H1 (cell line): ENCODE data around the gene SLC7A10. TPM values are rescaled to one million over a fixed set of nuclear protein-coding genes. Genes with fewer than 3 reads are reported as not detected.
A peak's percentile ranks its signal among the peaks of the same experiment; 100 is the strongest.

Source experiments
- CTCF ChIA-PET: fragments of 300-600 bp; sonication (Branson Sonifier 250); formaldehyde crosslinking; loops from one replicate; lab custom pipeline; 2021; ENCODE audit not compliant: partially characterized antibody; lab: Charles Lee
- POLR2A ChIA-PET: fragments of 300-600 bp; sonication (Branson Sonifier 250); formaldehyde crosslinking; loops from one replicate; lab custom pipeline; 2021; ENCODE audit warnings: inconsistent platforms; ENCODE audit not compliant: partially characterized antibody; lab: Charles Lee
- DNase-seq, 2 experiments: peaks; one replicate each; pipeline versions ENCODE4 v3.0.0 to v3.0.0-alpha.2; 2010 to 2022; ENCODE audit warnings: low spot score in 2 of 2, low read depth in 1 of 2, mixed read lengths in 1 of 2
- FAIRE-seq: peaks from 2 replicates; lab custom pipeline; 2011; peaks lifted over from hg19 to GRCh38; lab: Jason Lieb, UNC
- H2AFZ ChIP-seq: 2 replicates; pipeline ENCODE4 v1.8.1; 2012; ENCODE audit warnings: low read length, inconsistent platforms
- H2AK5ac ChIP-seq: 2 replicates; pipeline ENCODE4 v1.6.1; 2013; ENCODE audit warnings: low read depth, low read length
- H2BK120ac ChIP-seq: replicated peaks from 2 replicates; pipeline ENCODE3; 2013; ENCODE audit warnings: low read depth, low read length, inconsistent platforms
- H2BK12ac ChIP-seq: 2 replicates; pipeline ENCODE4 v1.6.1; 2013; ENCODE audit warnings: low read depth, low read length
- H2BK15ac ChIP-seq: 2 replicates; pipeline ENCODE4 v1.6.1; 2013; ENCODE audit warnings: low read length
- H2BK20ac ChIP-seq: 2 replicates; pipeline ENCODE4 v1.6.1; 2013; ENCODE audit warnings: low read length
- H2BK5ac ChIP-seq: 2 replicates; pipeline ENCODE4 v1.6.1; 2013; ENCODE audit warnings: low read depth, low read length
- H3K14ac ChIP-seq: 2 replicates; pipeline ENCODE4 v1.6.1; 2013; ENCODE audit warnings: inconsistent platforms; ENCODE audit not compliant: insufficient read length
- H3K18ac ChIP-seq: 2 replicates; pipeline ENCODE4 v1.6.1; 2013; ENCODE audit warnings: low read length; ENCODE audit errors: extremely low read depth
- H3K23ac ChIP-seq: 2 replicates; pipeline ENCODE4 v1.6.1; 2013; ENCODE audit warnings: inconsistent platforms; ENCODE audit not compliant: insufficient read length
- H3K23me2 ChIP-seq: 2 replicates; pipeline ENCODE4 v1.6.1; 2013; ENCODE audit warnings: low read depth, low read length
- H3K27ac ChIP-seq: 2 replicates; pipeline ENCODE4 v1.6.1; 2011; ENCODE audit warnings: low read depth, low read length, inconsistent platforms
- H3K27me3 ChIP-seq, 4 experiments: replicated peaks in 1 of 4; 1 replicate in 1 of 4; 2 replicates in 3 of 4; pipeline versions ENCODE4 v1.6.1 to v1.8.1; 2011 to 2013; ENCODE audit warnings: low read length in 3 of 4, mild to moderate bottlenecking in 3 of 4, inconsistent platforms in 2 of 4, mixed read lengths in 2 of 4, moderate library complexity in 1 of 4; ENCODE audit not compliant: control insufficient read depth in 3 of 4, insufficient read depth in 3 of 4; ENCODE audit errors: extremely low read depth in 1 of 4
- H3K36me3 ChIP-seq, 4 experiments: 2 replicates each; pipeline versions ENCODE4 v1.6.1 to v1.8.1; 2011 to 2013; ENCODE audit warnings: mild to moderate bottlenecking in 4 of 4, low read length in 3 of 4, moderate library complexity in 2 of 4, control low read depth in 1 of 4, inconsistent platforms in 1 of 4; ENCODE audit not compliant: insufficient read depth in 4 of 4, control insufficient read depth in 2 of 4
- H3K4ac ChIP-seq: replicated peaks from 2 replicates; pipeline ENCODE3; 2013; ENCODE audit warnings: low read length, low read depth, mixed read lengths, inconsistent platforms; ENCODE audit not compliant: insufficient read length
- H3K4me1 ChIP-seq, 4 experiments: replicated peaks in 1 of 4; 1 replicate in 1 of 4; 2 replicates in 3 of 4; pipeline versions ENCODE4 v1.6.1 to v1.8.1; 2011 to 2013; ENCODE audit warnings: low read length in 3 of 4, inconsistent platforms in 2 of 4, mixed read lengths in 1 of 4; ENCODE audit not compliant: insufficient read depth in 4 of 4, control insufficient read depth in 3 of 4
- H3K4me2 ChIP-seq, 2 experiments: 2 replicates each; pipeline versions ENCODE4 v1.6.1 to v1.8.1; 2011 to 2013; ENCODE audit warnings: low read depth in 2 of 2, low read length in 2 of 2, control low read depth in 1 of 2, inconsistent platforms in 1 of 2, mild to moderate bottlenecking in 1 of 2; ENCODE audit not compliant: insufficient read depth in 1 of 2
- H3K4me3 ChIP-seq, 4 experiments: fragments of 200-600, 300-600 bp in 1 of 4; sonication (generic), shearing (Covaris generic), sonication (Bioruptor Twin) in 1 of 4; 2 replicates each; pipeline versions ENCODE4 v1.5.1 to v1.8.1; 2011 to 2016; ENCODE audit warnings: low read length in 4 of 4, low read depth in 3 of 4, control low read depth in 2 of 4, inconsistent platforms in 2 of 4, mild to moderate bottlenecking in 2 of 4, mixed read lengths in 1 of 4, moderate library complexity in 1 of 4; ENCODE audit not compliant: insufficient read depth in 2 of 4; ENCODE audit errors: extremely low read depth in 1 of 4
- H3K56ac ChIP-seq: replicated peaks from 2 replicates; pipeline ENCODE3; 2013; ENCODE audit warnings: low read depth, mild to moderate bottlenecking, mixed read lengths, low read length, inconsistent platforms; ENCODE audit not compliant: insufficient read length
- H3K79me1 ChIP-seq: 2 replicates; pipeline ENCODE4 v1.6.1; 2013; ENCODE audit warnings: low read depth, low read length, control low read depth
- H3K79me2 ChIP-seq, 2 experiments: 2 replicates each; pipeline versions ENCODE4 v1.6.1 to v1.8.1; 2012 to 2013; ENCODE audit warnings: low read length in 2 of 2, mild to moderate bottlenecking in 2 of 2, inconsistent platforms in 1 of 2; ENCODE audit not compliant: insufficient read depth in 2 of 2, control insufficient read depth in 1 of 2
- H3K9ac ChIP-seq, 4 experiments: replicated peaks in 1 of 4; 1 replicate in 1 of 4; 2 replicates in 3 of 4; pipeline versions ENCODE4 v1.6.1 to v1.8.1; 2011 to 2013; ENCODE audit warnings: low read depth in 3 of 4, low read length in 3 of 4, control low read depth in 2 of 4, mild to moderate bottlenecking in 2 of 4, moderate library complexity in 2 of 4, inconsistent platforms in 1 of 4; ENCODE audit errors: extremely low read depth in 1 of 4
- H3K9me3 ChIP-seq, 2 experiments: 2 replicates each; pipeline versions ENCODE4 v1.6.1 to v1.8.1; 2012 to 2013; ENCODE audit warnings: mild to moderate bottlenecking in 2 of 2, moderate library complexity in 2 of 2, control low read depth in 1 of 2, inconsistent platforms in 1 of 2, low read depth in 1 of 2, low read length in 1 of 2, mixed read lengths in 1 of 2; ENCODE audit not compliant: insufficient read depth in 2 of 2
- H4K20me1 ChIP-seq, 2 experiments: replicated peaks in 1 of 2; 2 replicates each; pipeline versions ENCODE3 to v1.8.1; 2011 to 2013; ENCODE audit warnings: inconsistent platforms in 2 of 2, low read length in 2 of 2, mild to moderate bottlenecking in 1 of 2; ENCODE audit not compliant: insufficient read depth in 2 of 2, control insufficient read depth in 1 of 2
- H4K5ac ChIP-seq: 2 replicates; pipeline ENCODE4 v1.6.1; 2013; ENCODE audit warnings: low read length, low read depth, mixed read lengths, inconsistent platforms; ENCODE audit not compliant: insufficient read length
- H4K8ac ChIP-seq: 2 replicates; pipeline ENCODE4 v1.8.0; 2013; ENCODE audit warnings: mild to moderate bottlenecking, moderate library complexity, low read length, inconsistent platforms; ENCODE audit not compliant: insufficient read depth; ENCODE audit errors: extremely low read depth
- H4K91ac ChIP-seq: replicated peaks from 2 replicates; pipeline ENCODE3; 2013; ENCODE audit warnings: low read length, mixed read lengths, inconsistent platforms; ENCODE audit not compliant: insufficient read length
- ATF3 ChIP-seq: IDR thresholded peaks from 2 replicates; pipeline ENCODE4 v1.6.1; 2011; ENCODE audit warnings: low read depth, mild to moderate bottlenecking, low read length; ENCODE audit not compliant: insufficient read depth
- CHD1 ChIP-seq: IDR thresholded peaks from 2 replicates; pipeline ENCODE4 v1.6.1; 2012; ENCODE audit warnings: low read depth, low read length, improper control_type of control experiment
- CHD2 ChIP-seq: IDR thresholded peaks from 2 replicates; pipeline ENCODE4 v1.6.1; 2012; ENCODE audit warnings: low read length, improper control_type of control experiment
- POU5F1 ChIP-seq: IDR thresholded peaks from 2 replicates; pipeline ENCODE4 v1.6.1; 2011; ENCODE audit warnings: low read depth, mild to moderate bottlenecking, low read length, moderate library complexity
- SIN3A ChIP-seq, 2 experiments: IDR thresholded peaks in 1 of 2; conservative IDR thresholded peaks in 1 of 2; 2 replicates each; pipeline ENCODE4 v1.6.1; 2011 to 2012; ENCODE audit warnings: low read length in 2 of 2, improper control_type of control experiment in 1 of 2, low read depth in 1 of 2, mild to moderate bottlenecking in 1 of 2
- WGBS, 2 experiments: shearing (Covaris generic) in 1 of 2; methylation state at CpG; one replicate each; pipeline versions ENCODE4 v1.1.6 to v1.1.7; 2013 to 2015; ENCODE audit warnings: low lambda C conversion rate in 2 of 2, mixed read lengths in 2 of 2, inconsistent platforms in 1 of 2, low coverage in 1 of 2, missing lambda C conversion rate in 1 of 2; ENCODE audit not compliant: insufficient replicate concordance in 2 of 2, insufficient coverage in 1 of 2, insufficient read length in 1 of 2; ENCODE audit errors: extremely low coverage in 1 of 2, missing lambda C conversion rate in 1 of 2; 5-methylcytosine and 5-hydroxymethylcytosine counted together
- polyA plus RNA-seq, 7 experiments: library from polyadenylated mRNA; depleted of rRNA in 3 of 7; stranded (reverse) in 5 of 7; unstranded in 2 of 7; fragments of >200 nt in 5 of 7; fragments of 200-250 nt in 2 of 7; gene quantifications; 1 replicate in 5 of 7; 2 replicates in 1 of 7; 4 replicates in 1 of 7; pipeline versions ENCODE4 v1.2.1 to v1.2.3, GENCODE V29; 2011 to 2013; ENCODE audit warnings: missing spikeins in 2 of 7, mixed read lengths in 2 of 7
- total RNA-seq: library from RNA; stranded (reverse); fragmentation: NEBNext Ultra II Directional; extraction: Animal tissue kit (Norgen Biotek cat#: 25700); gene quantifications from 2 replicates; pipeline ENCODE4 v1.2.1, GENCODE V29; 2021

Gene SLC7A10
- total and polyA plus RNA-seq, 2 of the 8 experiments (the other 6 are each of a cell fraction or from before 2014, with no cell fraction given): 3.7 to 7.1 TPM

- no peak overlapping the region for H2AK5ac ChIP-seq
- H4K8ac ChIP-seq: no peak overlapping the region
- H3K4me3 ChIP-seq: peak overlapping the region; percentile 44 to 89 (median 56); a peak in 6 of 8 replicates
- H3K4me1 ChIP-seq: peaks cover 0 to 4% (median 1%) of the 10 kb centered on the region in 4 experiments; a peak in 4 of 7 replicates
- H4K91ac ChIP-seq: no peak overlapping the region
- WGBS, 2 experiments: 85% methylated on average over 12 of the region's 17 CpGs; no CpG with 5 or more reads in 1 of the 2 experiments
- H2BK12ac ChIP-seq: no peak overlapping the region
- H2BK15ac ChIP-seq: no peak overlapping the region
- peaks cover 0 to 6% of the 10 kb centered on the region in 2 experiments for H4K20me1 ChIP-seq
- H3K4ac ChIP-seq: no peak overlapping the region
- H3K4me2 ChIP-seq: peak overlapping the region; percentile 57 to 73
- peaks cover 3% of the 10 kb centered on the region; the same call in 1 of the 2 replicates for H3K79me1 ChIP-seq
- no peak overlapping the region for H3K18ac ChIP-seq
- H3K23ac ChIP-seq: no peak overlapping the region
- peaks cover 0 to 19% (median 10%) of the 10 kb centered on the region in 4 experiments; a peak in 5 of 7 replicates for H3K27me3 ChIP-seq
- TF ChIP-seq CHD1 (no peak), SIN3A (conservative IDR thresholded peaks at IDR 0.05 in 1 of 2, IDR thresholded peaks at IDR 0.05 in 1 of 2; ENCODE audit: low read depth in 1 of 2, low read length in 2 of 2) (no peak), POU5F1 (no peak), CHD2 (no peak), ATF3 (no peak)
- TF ChIP-seq, all 59 proteins: peak for 0
- H2AFZ ChIP-seq: no peak overlapping the region
- no peak for DNase-seq
- H3K79me2 ChIP-seq: no peaks in the 10 kb centered on the region
- no peak overlapping the region for H2BK120ac ChIP-seq
- ChIA-PET CTCF (interaction anchor here (0.9 to 3.9 kb wide), 9 partner anchors 9 to 173 kb away, joined by 3 to 21 read pairs (median 5); no protein-coding TSS in a partner anchor), POLR2A (interaction anchor here (0.7 to 2.2 kb wide), 8 partner anchors 10 to 178 kb away, joined by 3 to 6 read pairs (median 3); partner anchors contain the start of gene CEBPG)
- no peak overlapping the region for H2BK5ac ChIP-seq
- peaks cover 3% of the 10 kb centered on the region; the same call in 1 of the 2 replicates for H3K23me2 ChIP-seq
- H3K27ac ChIP-seq: no peak overlapping the region
- no peaks in the 10 kb centered on the region for H3K9me3 ChIP-seq
- H3K14ac ChIP-seq: no peak overlapping the region
- no peak for FAIRE-seq
- no peak overlapping the region for H3K56ac ChIP-seq
- 0 out of 7 replicates have a peak overlapping the region, but pooled peaks of 1 of the 4 experiments have one; percentile 8 for H3K9ac ChIP-seq
- no peaks in the 10 kb centered on the region for H3K36me3 ChIP-seq
- H4K5ac ChIP-seq: no peak overlapping the region
- no peak overlapping the region for H2BK20ac ChIP-seq
These were observed 29.9 kb downstream of the SLC7A10 start for GRCh38 chr19:33195645-33196347.
